DND-41 (cell line): ENCODE results near the gene NISCH.

Experiments used
- ATAC-seq: fragments of 200-7000 bp; cut with Tn5 transposase; 3 replicates; pipeline ENCODE4 v1.9.1; 2021; ENCODE audit warnings: low read depth; ENCODE audit not compliant: insufficient read depth
- DNase-seq: peaks from one replicate; pipeline ENCODE4 v3.0.0-alpha.2; 2020
- H2AFZ ChIP-seq: 2 replicates; pipeline ENCODE4 v1.6.0; 2012; ENCODE audit warnings: low read depth, low read length
- H3K27ac ChIP-seq: 2 replicates; pipeline ENCODE4 v1.5.1; 2012; ENCODE audit warnings: low read length, inconsistent platforms
- H3K27me3 ChIP-seq: fragments of 200-600 bp; sonication (generic); 2 replicates; pipeline ENCODE4 v1.6.0; 2012; ENCODE audit warnings: low read length, mild to moderate bottlenecking, inconsistent platforms; ENCODE audit not compliant: insufficient read depth, poor library complexity
- H3K36me3 ChIP-seq: 2 replicates; pipeline ENCODE4 v1.5.1; 2012; ENCODE audit warnings: low read length, inconsistent platforms; ENCODE audit not compliant: insufficient read depth
- H3K4me1 ChIP-seq: 2 replicates; pipeline ENCODE4 v1.5.1; 2012; ENCODE audit warnings: mild to moderate bottlenecking, low read length; ENCODE audit not compliant: insufficient read depth
- H3K4me2 ChIP-seq: 2 replicates; pipeline ENCODE4 v1.6.0; 2012; ENCODE audit warnings: mild to moderate bottlenecking, moderate library complexity, low read length, inconsistent platforms; ENCODE audit not compliant: insufficient read depth
- H3K4me3 ChIP-seq, 2 experiments: fragments of 200-600 bp in 1 of 2; shearing (Covaris generic) in 1 of 2; 2 replicates each; pipeline ENCODE4 v1.5.1; 2012 to 2016; ENCODE audit warnings: inconsistent platforms in 2 of 2, low read length in 2 of 2, mild to moderate bottlenecking in 2 of 2, low read depth in 1 of 2, moderate library complexity in 1 of 2
- H3K79me2 ChIP-seq: 2 replicates; pipeline ENCODE4 v1.6.0; 2012; ENCODE audit warnings: low read length, inconsistent platforms; ENCODE audit not compliant: insufficient read depth
- H3K9ac ChIP-seq: 2 replicates; pipeline ENCODE4 v1.6.0; 2012; ENCODE audit warnings: low read depth, mild to moderate bottlenecking, inconsistent platforms, low read length, moderate library complexity
- H3K9me3 ChIP-seq: 2 replicates; pipeline ENCODE4 v1.5.1; 2012; ENCODE audit warnings: low read length, moderate library complexity, mild to moderate bottlenecking, inconsistent platforms; ENCODE audit not compliant: insufficient read depth, severe bottlenecking
- H4K20me1 ChIP-seq: 2 replicates; pipeline ENCODE4 v1.6.0; 2012; ENCODE audit warnings: low read length; ENCODE audit not compliant: insufficient read depth
- CTCF ChIP-seq: IDR thresholded peaks from 2 replicates; pipeline ENCODE4 v1.5.1; 2012; ENCODE audit warnings: borderline replicate concordance, low read length, moderate library complexity, mild to moderate bottlenecking; ENCODE audit not compliant: poor library complexity, severe bottlenecking; ENCODE audit errors: extremely low read depth
- EZH2 ChIP-seq: IDR thresholded peaks from 3 replicates; pipeline ENCODE4 v1.6.1; 2012; ENCODE audit warnings: borderline replicate concordance, low read depth, mild to moderate bottlenecking, moderate library complexity, low read length, inconsistent platforms; ENCODE audit not compliant: severe bottlenecking

The NISCH gene

GRCh38 chr3:52436500-52437149 is 18.8 kb upstream of the NISCH start:
- no peak for DNase-seq
- no peaks in the 10 kb centered on the region for H4K20me1 ChIP-seq
- H3K4me1 ChIP-seq = no peaks in the 10 kb centered on the region
- H3K4me2 ChIP-seq = no peak overlapping the region
- no peak overlapping the region for H3K4me3 ChIP-seq
- H3K36me3 ChIP-seq = no peaks in the 10 kb centered on the region
- H2AFZ ChIP-seq = no peak overlapping the region
- no peaks in the 10 kb centered on the region for H3K79me2 ChIP-seq
- no peak for TF ChIP-seq EZH2
- no peak for TF ChIP-seq CTCF
- no peaks in the 10 kb centered on the region for H3K9me3 ChIP-seq
- H3K9ac ChIP-seq = no peak overlapping the region
- no peak for ATAC-seq
- H3K27me3 ChIP-seq = peaks cover 3% of the 10 kb centered on the region
- no peak overlapping the region for H3K27ac ChIP-seq

- H3K27ac ChIP-seq = no peak overlapping the region
- no peaks in the 10 kb centered on the region for H4K20me1 ChIP-seq
- no peaks in the 10 kb centered on the region for H3K4me1 ChIP-seq
- no peak overlapping the region for H3K4me3 ChIP-seq
- no peak overlapping the region for H3K4me2 ChIP-seq
- TF ChIP-seq CTCF (no peak), EZH2 (no peak)
- H3K9me3 ChIP-seq = no peaks in the 10 kb centered on the region
- ATAC-seq (no peak), DNase-seq (no peak)
- no peaks in the 10 kb centered on the region for H3K36me3 ChIP-seq
- no peak overlapping the region for H2AFZ ChIP-seq
- no peak overlapping the region for H3K9ac ChIP-seq
- H3K79me2 ChIP-seq = no peaks in the 10 kb centered on the region
- H3K27me3 ChIP-seq = peaks cover 3% of the 10 kb centered on the region
Observed at GRCh38 chr3:52437326-52438103, 17.9 kb upstream of the NISCH start.

GRCh38 chr3:52438104-52438376 is 17.4 kb upstream of the NISCH start:
- no peaks in the 10 kb centered on the region for H3K4me1 ChIP-seq
- no peak for TF ChIP-seq EZH2
- no peak for TF ChIP-seq CTCF
- no peak overlapping the region for H2AFZ ChIP-seq
- no peak for DNase-seq
- H3K79me2 ChIP-seq = no peaks in the 10 kb centered on the region
- no peak overlapping the region for H3K4me2 ChIP-seq
- no peaks in the 10 kb centered on the region for H3K9me3 ChIP-seq
- H3K9ac ChIP-seq = no peak overlapping the region
- no peaks in the 10 kb centered on the region for H3K36me3 ChIP-seq
- H3K27me3 ChIP-seq = peaks cover 3% of the 10 kb centered on the region
- no peak overlapping the region for H3K4me3 ChIP-seq
- H3K27ac ChIP-seq = no peak overlapping the region
- H4K20me1 ChIP-seq = no peaks in the 10 kb centered on the region
- no peak for ATAC-seq
